Activated T-cell treated with anti-CD3 and anti-CD28 coated beads, Interleukin-2, amount 50 U/mL, for 4 hours (primary cell): ENCODE results near the gene RUBCN. TPM values are rescaled to one million over a fixed set of nuclear protein-coding genes. Genes with fewer than 3 reads are reported as not detected.
"Not testable (repeated sequence)": the region's sequence is repeated elsewhere in the genome, so short reads cannot be mapped to it uniquely, and the experiment has no call there.

ENCODE experiments used
- ATAC-seq, 2 donors: fragments of 200-7000 bp; cut with Tn5 transposase; one replicate each; pipeline ENCODE4 v1.10.0; 2021
- DNase-seq: peaks from one replicate; pipeline ENCODE4 v3.0.0-alpha.2; 2020
- H3K27me3 Mint-ChIP-seq: one replicate; pipeline ENCODE4 v1.8.0; 2021; ENCODE audit warnings: low read depth, mixed read lengths
- H3K36me3 Mint-ChIP-seq: one replicate; pipeline ENCODE4 v1.8.0; 2022; ENCODE audit warnings: mixed read lengths; ENCODE audit not compliant: insufficient read depth
- H3K4me1 Mint-ChIP-seq: one replicate; pipeline ENCODE4 v1.8.0; 2021; ENCODE audit warnings: low read depth, mixed read lengths
- H3K4me3 Mint-ChIP-seq: one replicate; pipeline ENCODE4 v1.8.0; 2021; ENCODE audit warnings: mild to moderate bottlenecking, moderate library complexity, mixed read lengths
- H3K9me3 Mint-ChIP-seq: one replicate; pipeline ENCODE4 v1.8.0; 2021; ENCODE audit warnings: mixed read lengths
- total RNA-seq, 3 donors: library from RNA; stranded (reverse); gene quantifications; one replicate each; pipeline ENCODE4 v1.2.1, GENCODE V29; 2021

The RUBCN gene
- total RNA-seq, 3 donors from 2014 or later: 36.9 to 47.0 (median 39.5) TPM

DNA sequence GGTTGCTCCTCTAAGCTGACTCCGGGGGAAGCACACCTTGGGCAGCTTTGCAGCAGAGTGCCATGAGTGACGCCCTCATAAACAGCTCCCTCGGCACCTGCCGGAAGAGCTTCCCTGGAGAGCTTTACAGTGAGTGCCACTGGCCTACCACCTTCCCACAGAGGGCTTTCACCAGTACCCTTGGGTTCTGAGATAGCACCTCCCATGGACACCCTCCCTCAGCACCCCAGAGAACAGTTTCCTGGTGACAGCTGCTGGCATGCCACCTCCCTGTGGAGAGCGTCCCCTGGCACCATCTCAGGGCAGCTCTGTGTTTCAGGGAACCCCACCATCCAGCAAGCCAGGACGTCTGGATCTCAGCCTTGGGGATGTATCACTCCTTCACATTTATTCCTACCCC lies 49.1 kb downstream of the RUBCN start:
- no peak overlapping the region for H3K4me3 Mint-ChIP-seq
- no peaks in the 10 kb centered on the region for H3K9me3 Mint-ChIP-seq
- no peak for DNase-seq
- no peaks in the 10 kb centered on the region for H3K4me1 Mint-ChIP-seq
- peaks cover 28% of the 10 kb centered on the region for H3K36me3 Mint-ChIP-seq
- no peak for ATAC-seq
- H3K27me3 Mint-ChIP-seq: no peaks in the 10 kb centered on the region

DNA sequence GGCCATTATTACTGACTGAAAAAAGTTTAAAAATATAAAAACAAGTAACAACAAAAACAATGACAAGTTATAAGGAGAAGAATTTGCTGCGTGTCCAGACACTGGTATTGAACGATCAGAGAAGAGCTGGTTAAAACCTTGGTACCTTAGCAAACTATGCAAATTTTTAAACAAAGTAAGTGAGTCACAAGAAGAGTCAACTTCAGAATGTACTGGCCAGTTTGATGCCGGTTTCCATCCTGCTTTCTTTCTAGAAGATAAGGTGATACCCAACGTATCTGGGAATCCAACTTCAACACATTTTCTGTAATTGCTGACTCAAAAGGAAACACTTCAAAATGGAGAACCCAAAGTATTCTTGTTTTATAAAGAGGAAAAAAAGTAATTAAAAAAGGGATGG lies 49.8 kb downstream of the RUBCN start:
- no peak for ATAC-seq
- Mint-ChIP-seq H3K27me3 (no peaks in the 10 kb centered on the region), H3K4me1 (no peaks in the 10 kb centered on the region), H3K9me3 (no peaks in the 10 kb centered on the region), H3K36me3 (peaks cover 27% of the 10 kb centered on the region), H3K4me3 (no peak overlapping the region)
- no peak for DNase-seq

DNA sequence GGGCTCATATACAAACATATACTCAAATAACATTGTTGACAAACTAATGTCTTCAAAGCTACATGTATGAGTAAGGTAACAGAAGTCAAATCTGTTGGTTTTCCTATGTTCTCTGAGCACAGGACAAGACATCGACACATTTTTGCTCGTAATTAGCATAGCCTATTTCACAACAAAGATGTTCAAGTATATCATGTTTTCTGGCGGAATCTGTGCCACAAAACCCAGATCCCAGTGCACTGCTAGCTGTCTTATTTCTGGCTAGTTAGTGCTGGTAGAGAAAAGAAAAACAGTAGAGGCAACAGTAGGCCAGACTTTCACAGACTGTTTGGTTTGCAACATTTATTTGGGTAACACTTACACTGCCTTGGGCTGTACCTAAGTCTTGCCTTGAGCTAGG lies 51.2 kb downstream of the RUBCN start:
- Mint-ChIP-seq H3K4me3 (no peak overlapping the region), H3K27me3 (no peaks in the 10 kb centered on the region), H3K9me3 (no peaks in the 10 kb centered on the region), H3K4me1 (no peaks in the 10 kb centered on the region), H3K36me3 (peaks cover 21% of the 10 kb centered on the region)
- DNase-seq (no peak), ATAC-seq (no peak)

DNA sequence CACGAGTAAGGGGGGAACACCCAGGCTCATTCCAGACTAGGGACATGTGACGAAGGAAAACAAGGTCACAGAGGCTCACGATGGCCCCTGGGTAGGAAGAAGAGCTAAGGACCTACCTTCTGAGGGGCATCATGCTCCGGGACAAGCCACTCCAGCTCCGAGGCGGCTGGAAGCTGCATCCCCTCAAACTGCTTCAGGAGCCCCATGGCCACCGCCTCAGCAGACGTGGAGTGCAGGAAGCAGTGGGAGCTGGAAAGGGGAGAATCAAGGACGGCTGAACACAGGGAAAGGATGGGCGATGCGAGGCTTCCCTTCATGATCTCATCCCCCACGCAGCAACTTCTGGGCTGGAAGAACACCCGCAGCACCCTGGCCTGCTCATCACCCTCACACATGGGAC lies 53.5 kb downstream of the RUBCN start:
- no peaks in the 10 kb centered on the region for H3K9me3 Mint-ChIP-seq
- no peaks in the 10 kb centered on the region for H3K27me3 Mint-ChIP-seq
- H3K4me3 Mint-ChIP-seq: no peak overlapping the region
- no peaks in the 10 kb centered on the region for H3K4me1 Mint-ChIP-seq
- peaks cover 18% of the 10 kb centered on the region for H3K36me3 Mint-ChIP-seq
- DNase-seq (no peak), ATAC-seq (no peak)

DNA sequence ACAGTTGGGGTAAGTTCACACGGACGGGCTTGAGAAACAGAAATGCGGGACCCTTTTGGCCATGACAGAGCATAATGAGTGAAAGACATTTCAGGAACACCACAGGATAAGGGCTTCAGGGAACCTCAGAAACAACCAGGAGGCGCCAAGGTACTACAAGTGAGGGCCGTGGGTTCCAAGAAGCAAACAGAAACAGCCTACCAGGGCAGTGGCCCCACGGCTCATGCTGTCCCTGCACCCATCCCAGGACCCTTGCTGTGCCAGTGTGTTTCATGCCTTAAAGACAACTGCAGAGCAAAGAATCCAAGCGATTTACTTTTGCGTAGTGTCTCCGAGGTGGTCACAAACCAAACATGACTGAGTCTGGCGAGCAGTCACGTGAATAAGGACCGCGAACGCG lies 54.0 kb downstream of the RUBCN start:
- H3K9me3 Mint-ChIP-seq: no peaks in the 10 kb centered on the region
- H3K27me3 Mint-ChIP-seq: no peaks in the 10 kb centered on the region
- no peak for DNase-seq
- no peaks in the 10 kb centered on the region for H3K4me1 Mint-ChIP-seq
- H3K36me3 Mint-ChIP-seq: peaks cover 19% of the 10 kb centered on the region
- ATAC-seq: no peak
- H3K4me3 Mint-ChIP-seq: no peak overlapping the region

DNA sequence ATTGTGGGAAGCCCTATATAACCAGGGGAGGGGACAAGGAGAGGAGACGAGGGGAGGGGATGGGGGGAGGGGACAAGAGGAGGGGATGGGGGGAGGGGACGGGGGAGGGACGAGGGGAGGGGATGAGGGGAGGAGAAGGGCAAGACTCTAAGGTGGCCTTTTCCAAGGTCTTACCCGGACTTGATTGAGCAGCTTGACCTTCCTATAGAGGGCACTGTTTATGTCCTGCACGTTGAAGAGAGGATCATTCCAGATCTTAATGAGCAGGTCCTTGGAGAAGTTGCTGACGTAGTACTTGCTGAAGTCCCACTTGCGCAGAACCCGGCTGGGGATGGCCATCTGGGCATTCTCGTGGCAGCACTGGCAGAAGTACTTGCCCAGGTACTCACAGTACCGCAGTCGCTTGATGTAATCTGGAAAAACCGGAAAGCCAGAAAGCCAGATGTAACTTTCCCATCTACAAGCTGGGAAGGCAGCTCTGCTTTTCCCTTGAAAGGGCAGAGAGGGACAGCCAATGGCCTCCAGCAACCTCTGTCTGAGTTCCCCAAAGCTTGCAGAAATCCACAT lies 55.7 kb downstream of the RUBCN start:
- Mint-ChIP-seq H3K27me3 (no peaks in the 10 kb centered on the region), H3K4me3 (no peak overlapping the region), H3K4me1 (no peaks in the 10 kb centered on the region), H3K36me3 (peaks cover 18% of the 10 kb centered on the region), H3K9me3 (no peaks in the 10 kb centered on the region)
- DNase-seq (no peak), ATAC-seq (no peak)

DNA sequence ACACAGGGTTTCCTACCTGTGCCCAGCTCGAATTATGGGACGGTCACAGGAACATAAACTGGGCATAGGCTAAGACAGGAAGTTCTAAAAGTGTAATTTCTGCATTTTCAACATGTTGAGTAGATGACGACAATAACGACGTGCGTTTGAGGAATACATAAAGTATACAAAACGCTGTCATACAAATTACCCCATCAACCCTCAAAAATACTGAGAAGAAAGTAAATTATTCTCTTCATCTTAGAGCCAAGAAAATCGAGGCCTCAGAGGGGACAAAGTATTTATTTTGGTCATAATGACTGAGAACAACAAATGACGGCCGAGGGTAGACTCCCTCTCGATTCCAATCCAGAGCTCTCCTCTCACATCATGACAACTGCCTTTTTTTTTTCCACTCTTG lies 60.8 kb downstream of the RUBCN start:
- H3K36me3 Mint-ChIP-seq: peaks cover 29% of the 10 kb centered on the region
- no peak overlapping the region for H3K4me3 Mint-ChIP-seq
- DNase-seq: no peak

DNA sequence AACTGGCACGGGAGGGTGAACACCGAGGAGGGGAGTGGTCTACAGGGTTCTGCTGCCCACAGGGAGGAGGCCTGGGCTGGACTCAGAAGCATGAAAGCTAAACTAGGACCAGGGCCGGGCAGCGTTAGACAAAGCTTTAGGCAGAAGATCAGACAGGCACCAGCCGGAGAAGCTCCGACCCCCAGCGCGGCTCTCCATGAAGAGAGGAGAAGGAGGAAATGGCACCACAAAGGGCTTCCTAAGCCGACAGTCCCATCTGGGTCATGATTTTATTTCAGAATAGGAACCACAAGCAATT lies 61.2 kb downstream of the RUBCN start:
- DNase-seq (no peak), ATAC-seq (no peak)
- H3K9me3 Mint-ChIP-seq: no peaks in the 10 kb centered on the region
- no peaks in the 10 kb centered on the region for H3K4me1 Mint-ChIP-seq
- no peaks in the 10 kb centered on the region for H3K27me3 Mint-ChIP-seq
- no peak overlapping the region for H3K4me3 Mint-ChIP-seq
- peaks cover 29% of the 10 kb centered on the region for H3K36me3 Mint-ChIP-seq

More for the DNA sequence above, 60.8 kb downstream of the RUBCN start:
- no peak for ATAC-seq
- Mint-ChIP-seq H3K27me3 (no peaks in the 10 kb centered on the region), H3K9me3 (no peaks in the 10 kb centered on the region), H3K4me1 (no peaks in the 10 kb centered on the region)

DNA sequence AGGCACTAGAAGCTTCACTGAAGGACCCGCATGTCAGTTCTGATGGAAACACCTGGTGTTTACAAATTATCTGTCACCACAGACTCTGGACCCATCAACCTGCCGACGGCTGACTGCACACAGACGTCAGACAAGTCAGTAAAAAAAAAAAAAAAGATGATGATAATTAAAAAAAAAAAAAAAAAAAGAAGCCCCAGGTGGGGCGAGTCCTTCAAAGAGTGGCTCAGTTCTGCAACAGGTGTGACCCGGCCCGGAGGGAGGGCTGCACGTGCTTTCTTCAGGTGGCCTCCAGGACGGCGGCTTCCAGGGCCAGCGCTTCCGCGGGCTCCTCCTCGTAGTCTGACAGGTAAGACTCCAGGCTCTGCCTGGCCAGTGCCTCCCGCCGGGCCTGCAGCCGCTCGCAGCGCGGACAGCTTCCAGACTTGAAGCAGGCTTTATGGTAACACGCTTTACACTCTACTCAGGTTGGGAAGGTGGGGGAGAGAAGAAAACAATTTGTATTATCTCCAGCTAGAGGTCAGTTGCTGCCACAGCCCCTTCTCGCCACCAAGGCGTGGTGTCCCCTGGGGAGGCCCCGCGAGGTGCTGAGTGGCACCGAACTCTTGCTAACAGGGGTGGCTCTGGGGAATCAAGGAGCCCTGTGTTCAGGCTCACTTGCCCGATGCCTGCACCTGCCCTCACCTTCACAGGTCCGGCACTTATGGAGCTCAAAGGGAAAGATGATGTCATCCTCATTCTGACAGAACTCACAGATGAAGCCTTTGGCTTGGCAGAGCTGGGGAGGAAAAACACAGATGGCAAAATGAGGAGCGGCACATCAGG lies 61.8 kb downstream of the RUBCN start:
- ATAC-seq (no peak), DNase-seq (no peak)
- Mint-ChIP-seq H3K4me1 (no peaks in the 10 kb centered on the region), H3K9me3 (no peaks in the 10 kb centered on the region), H3K36me3 (peaks cover 29% of the 10 kb centered on the region), H3K4me3 (no peak overlapping the region), H3K27me3 (no peaks in the 10 kb centered on the region)

DNA sequence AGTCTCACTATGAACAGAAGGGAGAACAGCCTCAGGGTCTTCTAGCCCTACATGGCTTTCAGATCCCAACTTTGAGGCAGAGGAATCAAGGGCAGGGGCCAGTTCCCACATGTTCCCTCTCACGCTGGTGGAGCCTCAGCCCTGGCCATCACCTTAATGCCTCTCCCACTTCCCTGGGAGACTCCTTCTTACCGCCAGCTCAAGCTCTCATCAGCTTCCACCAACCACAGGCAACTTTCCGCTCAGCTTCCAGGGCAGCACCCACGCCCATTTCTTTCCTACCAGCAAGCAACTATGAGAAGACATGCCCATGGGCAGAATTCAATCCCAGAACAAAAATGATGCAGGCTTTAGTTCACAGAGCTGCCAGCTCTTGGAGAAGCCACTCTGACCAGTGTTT lies 63.5 kb downstream of the RUBCN start:
- H3K36me3 Mint-ChIP-seq: peaks cover 28% of the 10 kb centered on the region
- no peak overlapping the region for H3K4me3 Mint-ChIP-seq
- H3K27me3 Mint-ChIP-seq: no peaks in the 10 kb centered on the region
- no peak for ATAC-seq
- H3K4me1 Mint-ChIP-seq: no peaks in the 10 kb centered on the region
- H3K9me3 Mint-ChIP-seq: no peaks in the 10 kb centered on the region
- DNase-seq: no peak

DNA sequence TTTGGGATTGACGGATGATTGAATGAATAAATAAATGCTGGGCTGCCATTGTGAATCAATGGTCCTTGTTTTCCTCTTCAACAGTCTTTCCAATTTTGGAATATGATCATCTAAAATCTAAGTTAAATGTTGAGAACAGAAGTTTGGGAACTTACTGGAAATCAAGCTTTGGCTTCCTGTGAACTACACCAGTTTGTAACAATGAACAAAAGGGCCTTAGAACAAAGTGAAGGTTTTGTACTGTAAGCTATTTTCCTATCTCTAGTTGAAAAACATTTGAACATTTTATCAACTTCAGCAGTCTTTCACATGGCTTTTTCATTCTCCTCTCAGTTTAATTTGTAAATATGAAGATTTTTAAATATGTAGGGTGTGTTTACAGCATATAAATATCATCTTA lies 66.3 kb downstream of the RUBCN start:
- no peaks in the 10 kb centered on the region for H3K27me3 Mint-ChIP-seq
- peaks cover 22% of the 10 kb centered on the region for H3K36me3 Mint-ChIP-seq
- DNase-seq (no peak), ATAC-seq (no peak)
- no peaks in the 10 kb centered on the region for H3K4me1 Mint-ChIP-seq
- H3K4me3 Mint-ChIP-seq: no peak overlapping the region
- no peaks in the 10 kb centered on the region for H3K9me3 Mint-ChIP-seq

DNA sequence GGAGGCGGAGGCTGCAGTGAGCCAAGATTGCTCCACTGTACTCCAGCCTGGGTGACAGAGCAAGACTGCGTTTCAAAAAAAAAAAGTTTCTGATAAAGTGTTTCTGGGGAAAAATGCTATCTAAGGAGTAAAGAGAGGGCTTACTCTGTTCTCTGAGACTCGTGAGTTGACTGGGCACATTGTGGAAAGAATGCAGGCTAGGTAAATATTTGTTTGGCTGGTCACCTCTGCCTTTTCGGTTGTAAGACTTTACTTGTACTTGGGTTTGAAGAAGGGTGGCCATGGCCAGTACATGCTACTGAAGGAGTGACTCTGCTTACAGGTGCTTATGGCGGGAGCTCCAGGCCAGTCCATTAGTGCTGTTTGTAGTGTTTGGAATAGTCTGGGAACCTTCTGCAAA lies 68.7 kb downstream of the RUBCN start:
- ATAC-seq: no peak
- H3K27me3 Mint-ChIP-seq: no peaks in the 10 kb centered on the region
- no peaks in the 10 kb centered on the region for H3K9me3 Mint-ChIP-seq
- DNase-seq: no peak
- H3K4me1 Mint-ChIP-seq: no peaks in the 10 kb centered on the region
- H3K36me3 Mint-ChIP-seq: peaks cover 3% of the 10 kb centered on the region
- H3K4me3 Mint-ChIP-seq: no peak overlapping the region

DNA sequence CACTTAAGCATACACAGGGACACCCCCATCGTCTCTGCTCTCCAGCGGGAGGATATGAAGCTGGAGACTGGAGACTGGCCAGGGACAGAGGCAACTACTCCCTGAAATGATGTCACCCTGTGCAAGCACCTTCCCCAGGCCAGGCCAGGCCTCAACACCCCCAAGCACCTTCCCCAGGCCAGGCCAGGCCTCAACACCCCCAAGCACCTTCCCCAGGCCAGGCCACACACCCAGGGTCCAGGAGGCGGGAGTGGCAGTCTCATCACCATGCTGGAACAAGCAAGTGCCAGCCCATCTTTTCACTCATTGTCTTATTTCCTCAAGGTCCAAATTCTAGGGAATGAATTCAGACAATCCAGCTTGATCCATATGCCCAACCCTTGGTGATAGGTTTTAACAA lies 69.4 kb downstream of the RUBCN start:
- not testable (repeated sequence) for H3K9me3 Mint-ChIP-seq, H3K4me3 Mint-ChIP-seq, ATAC-seq, H3K36me3 Mint-ChIP-seq, H3K4me1 Mint-ChIP-seq, H3K27me3 Mint-ChIP-seq, DNase-seq

DNA sequence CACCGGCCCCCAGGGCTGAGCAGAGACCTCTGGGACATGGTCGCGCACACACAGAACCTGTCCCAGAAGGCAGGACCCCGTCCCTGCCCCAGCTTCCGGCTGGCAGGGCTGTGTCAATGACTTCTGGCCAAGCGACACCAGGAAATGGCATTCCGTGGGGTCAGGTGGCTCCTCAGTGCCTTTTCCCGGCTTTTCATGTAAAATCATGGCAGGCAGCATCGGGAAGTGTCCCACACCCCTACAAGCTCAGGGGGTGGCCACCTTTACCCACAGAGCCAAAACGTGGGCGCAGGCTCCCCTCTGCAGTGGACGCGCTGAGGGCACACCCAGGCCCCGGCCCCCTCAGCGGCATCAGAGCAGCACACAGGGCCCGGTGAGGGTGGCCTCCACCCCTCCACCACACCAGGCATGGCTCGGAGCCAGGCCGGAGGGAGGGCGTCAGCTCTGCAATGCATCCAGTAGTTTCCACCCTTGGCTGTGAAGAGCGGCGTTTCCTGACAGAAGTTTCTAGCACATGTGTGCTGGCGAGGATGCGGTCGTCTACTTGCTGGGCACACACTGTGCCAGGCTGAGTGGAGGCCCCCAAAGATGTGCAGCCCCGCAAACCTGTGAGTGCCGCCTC lies 70.4 kb downstream of the RUBCN start:
- H3K27me3 Mint-ChIP-seq, H3K4me3 Mint-ChIP-seq, H3K9me3 Mint-ChIP-seq, ATAC-seq, DNase-seq, H3K36me3 Mint-ChIP-seq, H3K4me1 Mint-ChIP-seq: not testable (repeated sequence)

DNA sequence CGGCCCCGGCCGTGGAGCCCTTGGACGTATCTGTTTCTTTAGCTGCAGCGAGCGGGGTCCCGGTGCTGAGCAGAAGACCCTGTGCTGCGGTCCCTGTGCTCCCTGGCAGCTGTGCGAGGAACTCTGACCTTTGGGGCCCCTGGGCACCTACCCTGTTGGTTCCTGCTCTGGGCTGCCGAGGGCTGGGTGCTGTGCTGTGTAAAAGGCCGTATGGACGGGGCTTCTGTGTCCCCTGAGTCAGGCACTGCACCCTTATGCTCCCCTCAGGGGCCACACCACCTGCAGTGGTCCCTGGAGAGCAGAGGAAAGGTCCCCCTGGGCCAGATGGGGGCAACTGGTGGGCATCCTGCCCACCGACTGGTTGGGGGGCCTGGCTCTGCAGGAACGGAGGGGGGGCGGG lies 71.2 kb downstream of the RUBCN start:
- H3K4me3 Mint-ChIP-seq, H3K9me3 Mint-ChIP-seq, H3K36me3 Mint-ChIP-seq, H3K27me3 Mint-ChIP-seq, ATAC-seq, H3K4me1 Mint-ChIP-seq, DNase-seq: not testable (repeated sequence)
